Measurements from ENCODE around the gene DNMBP. TPM values are rescaled to one million over a fixed set of nuclear protein-coding genes. Genes with fewer than 3 reads are reported as not detected.

Gene DNMBP
- total RNA-seq, 1 experiment from 2014 or later = 60.3 TPM

DNA sequence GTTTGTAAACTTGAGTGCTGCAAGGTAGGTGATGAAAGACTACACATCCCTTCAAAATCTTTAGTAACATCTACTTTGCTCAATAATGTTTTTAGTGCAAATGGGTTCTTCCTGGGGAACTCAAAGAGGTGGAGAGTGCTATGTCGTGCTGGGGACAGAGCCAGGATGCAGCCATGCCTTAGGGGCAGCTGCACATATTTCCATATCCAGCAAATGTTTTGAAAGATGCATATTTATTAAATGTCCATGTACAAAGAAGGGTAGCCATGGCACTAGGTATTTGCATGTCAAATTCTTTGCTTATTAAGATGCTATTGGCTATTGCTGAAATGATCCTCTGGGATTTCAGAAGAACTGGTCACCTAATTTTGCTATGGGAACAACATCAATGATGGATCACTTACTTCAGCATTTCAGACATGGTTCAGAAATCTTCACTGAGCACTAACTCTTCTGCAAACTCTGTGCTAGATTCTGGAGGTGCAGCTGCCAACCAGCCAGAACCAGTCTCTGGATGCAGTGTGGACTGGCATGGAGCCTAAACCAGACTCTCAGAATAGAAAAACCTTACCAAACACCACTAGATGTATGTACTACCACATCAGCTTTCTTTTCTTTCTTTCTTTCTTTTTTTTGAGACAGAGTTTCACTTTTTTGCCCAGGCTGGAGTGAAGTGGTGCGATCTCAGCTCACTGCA is 31.7 kb upstream of the DNMBP start:
- ChIA-PET POLR2A (no interaction called here), RAD21 (ENCODE audit: low non-redundant PET in 1 of 2, low total read pairs in 2 of 2, uncharacterized antibody in 2 of 2, unreplicated experiment in 2 of 2) (no interaction called here), CTCF (interaction anchor here (1.1 to 6.2 kb wide), 2 partner anchors 182 to 196 kb away, joined by 3 to 68 read pairs; no protein-coding TSS in a partner anchor)
- peaks cover 48 to 60% of the 10 kb centered on the region in 2 experiments for H3K4me1 ChIP-seq (ENCODE audit: control insufficient read depth in 1 of 2, insufficient read depth in 2 of 2, low read length in 2 of 2)
- no peak overlapping the region for H3K4me2 ChIP-seq (ENCODE audit: low read length)
- H3K9me3 ChIP-seq (ENCODE audit: control insufficient read depth in 1 of 2, insufficient read depth in 1 of 2, low read depth in 1 of 2, low read length in 2 of 2) = no peaks in the 10 kb centered on the region
- no peak overlapping the region for H3K27ac ChIP-seq (ENCODE audit: low read depth, low read length)
- H3K4me3 ChIP-seq (replicated peaks in 1 of 2; ENCODE audit: low read depth in 1 of 2, low read length in 2 of 2) = no peak overlapping the region
- H4K20me1 ChIP-seq (ENCODE audit: insufficient read depth) = no peaks in the 10 kb centered on the region
- no peaks in the 10 kb centered on the region for H3K9me2 ChIP-seq (ENCODE audit: insufficient read depth)
- H3K36me3 ChIP-seq (ENCODE audit: control insufficient read depth in 1 of 2, insufficient read depth in 2 of 2, low read length in 2 of 2) = no peaks in the 10 kb centered on the region
- BruUV-seq (replicated peaks) = no TSS peak
- H3K9ac ChIP-seq (ENCODE audit: low read length) = no peak overlapping the region
- DNase-seq (ENCODE audit: low read depth, low spot score) (no peak), ATAC-seq (no peak)
- H3K79me2 ChIP-seq (ENCODE audit: insufficient read depth, low read length) = no peaks in the 10 kb centered on the region
- TF ChIP-seq JUND (IDR thresholded peaks at IDR 0.05) (no peak), POLR2AphosphoS5 (IDR thresholded peaks at IDR 0.05; ENCODE audit: low read depth, low read length) (no peak), ELF1 (IDR thresholded peaks at IDR 0.05; ENCODE audit: borderline replicate concordance, low read depth) (no peak), YY1 (IDR thresholded peaks at IDR 0.05; ENCODE audit: extremely low read depth, insufficient replicate concordance, low read depth, low read length) (no peak), SIN3A (IDR thresholded peaks at IDR 0.05; ENCODE audit: low read depth) (no peak), CBX3 (IDR thresholded peaks at IDR 0.05; ENCODE audit: low read depth) (no peak), RAD21 (IDR thresholded peaks at IDR 0.05; ENCODE audit: low read depth) (no peak), FOSL1 (IDR thresholded peaks at IDR 0.05; ENCODE audit: low read depth) (no peak), TCF7L2 (IDR thresholded peaks at IDR 0.05; ENCODE audit: borderline replicate concordance, extremely low read depth, insufficient read depth, insufficient read length) (no peak), CEBPB (IDR thresholded peaks at IDR 0.05; ENCODE audit: low read depth) (no peak), ZNF274 (IDR thresholded peaks at IDR 0.05; ENCODE audit: low read depth, low read length) (no peak), EZH2 (IDR thresholded peaks at IDR 0.05) (no peak), SRF (IDR thresholded peaks at IDR 0.05; ENCODE audit: low read depth) (no peak), POLR2A (IDR thresholded peaks at IDR 0.05; ENCODE audit: borderline replicate concordance, extremely low read depth, insufficient read depth, insufficient read length) (no peak), ZFX (IDR thresholded peaks at IDR 0.05) (no peak)
- TF ChIP-seq, protein P1, sequence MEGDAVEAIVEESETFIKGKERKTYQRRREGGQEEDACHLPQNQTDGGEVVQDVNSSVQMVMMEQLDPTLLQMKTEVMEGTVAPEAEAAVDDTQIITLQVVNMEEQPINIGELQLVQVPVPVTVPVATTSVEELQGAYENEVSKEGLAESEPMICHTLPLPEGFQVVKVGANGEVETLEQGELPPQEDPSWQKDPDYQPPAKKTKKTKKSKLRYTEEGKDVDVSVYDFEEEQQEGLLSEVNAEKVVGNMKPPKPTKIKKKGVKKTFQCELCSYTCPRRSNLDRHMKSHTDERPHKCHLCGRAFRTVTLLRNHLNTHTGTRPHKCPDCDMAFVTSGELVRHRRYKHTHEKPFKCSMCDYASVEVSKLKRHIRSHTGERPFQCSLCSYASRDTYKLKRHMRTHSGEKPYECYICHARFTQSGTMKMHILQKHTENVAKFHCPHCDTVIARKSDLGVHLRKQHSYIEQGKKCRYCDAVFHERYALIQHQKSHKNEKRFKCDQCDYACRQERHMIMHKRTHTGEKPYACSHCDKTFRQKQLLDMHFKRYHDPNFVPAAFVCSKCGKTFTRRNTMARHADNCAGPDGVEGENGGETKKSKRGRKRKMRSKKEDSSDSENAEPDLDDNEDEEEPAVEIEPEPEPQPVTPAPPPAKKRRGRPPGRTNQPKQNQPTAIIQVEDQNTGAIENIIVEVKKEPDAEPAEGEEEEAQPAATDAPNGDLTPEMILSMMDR (IDR thresholded peaks at IDR 0.05 in 2 of 3, conservative IDR thresholded peaks at IDR 0.05 in 1 of 3; ENCODE audit: borderline replicate concordance in 1 of 3, insufficient read depth in 1 of 3, low read depth in 2 of 3, low read length in 2 of 3) = no peak
- TF ChIP-seq, protein P2, sequence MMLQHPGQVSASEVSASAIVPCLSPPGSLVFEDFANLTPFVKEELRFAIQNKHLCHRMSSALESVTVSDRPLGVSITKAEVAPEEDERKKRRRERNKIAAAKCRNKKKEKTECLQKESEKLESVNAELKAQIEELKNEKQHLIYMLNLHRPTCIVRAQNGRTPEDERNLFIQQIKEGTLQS (IDR thresholded peaks at IDR 0.05) = no peak
- TF ChIP-seq, protein P3, sequence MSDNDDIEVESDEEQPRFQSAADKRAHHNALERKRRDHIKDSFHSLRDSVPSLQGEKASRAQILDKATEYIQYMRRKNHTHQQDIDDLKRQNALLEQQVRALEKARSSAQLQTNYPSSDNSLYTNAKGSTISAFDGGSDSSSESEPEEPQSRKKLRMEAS (IDR thresholded peaks at IDR 0.05) = no peak
- TF ChIP-seq, protein P4, sequence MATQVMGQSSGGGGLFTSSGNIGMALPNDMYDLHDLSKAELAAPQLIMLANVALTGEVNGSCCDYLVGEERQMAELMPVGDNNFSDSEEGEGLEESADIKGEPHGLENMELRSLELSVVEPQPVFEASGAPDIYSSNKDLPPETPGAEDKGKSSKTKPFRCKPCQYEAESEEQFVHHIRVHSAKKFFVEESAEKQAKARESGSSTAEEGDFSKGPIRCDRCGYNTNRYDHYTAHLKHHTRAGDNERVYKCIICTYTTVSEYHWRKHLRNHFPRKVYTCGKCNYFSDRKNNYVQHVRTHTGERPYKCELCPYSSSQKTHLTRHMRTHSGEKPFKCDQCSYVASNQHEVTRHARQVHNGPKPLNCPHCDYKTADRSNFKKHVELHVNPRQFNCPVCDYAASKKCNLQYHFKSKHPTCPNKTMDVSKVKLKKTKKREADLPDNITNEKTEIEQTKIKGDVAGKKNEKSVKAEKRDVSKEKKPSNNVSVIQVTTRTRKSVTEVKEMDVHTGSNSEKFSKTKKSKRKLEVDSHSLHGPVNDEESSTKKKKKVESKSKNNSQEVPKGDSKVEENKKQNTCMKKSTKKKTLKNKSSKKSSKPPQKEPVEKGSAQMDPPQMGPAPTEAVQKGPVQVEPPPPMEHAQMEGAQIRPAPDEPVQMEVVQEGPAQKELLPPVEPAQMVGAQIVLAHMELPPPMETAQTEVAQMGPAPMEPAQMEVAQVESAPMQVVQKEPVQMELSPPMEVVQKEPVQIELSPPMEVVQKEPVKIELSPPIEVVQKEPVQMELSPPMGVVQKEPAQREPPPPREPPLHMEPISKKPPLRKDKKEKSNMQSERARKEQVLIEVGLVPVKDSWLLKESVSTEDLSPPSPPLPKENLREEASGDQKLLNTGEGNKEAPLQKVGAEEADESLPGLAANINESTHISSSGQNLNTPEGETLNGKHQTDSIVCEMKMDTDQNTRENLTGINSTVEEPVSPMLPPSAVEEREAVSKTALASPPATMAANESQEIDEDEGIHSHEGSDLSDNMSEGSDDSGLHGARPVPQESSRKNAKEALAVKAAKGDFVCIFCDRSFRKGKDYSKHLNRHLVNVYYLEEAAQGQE (IDR thresholded peaks at IDR 0.05; ENCODE audit: low read depth) = no peak
- no peak overlapping the region for H2AFZ ChIP-seq (ENCODE audit: low read depth, low read length, poor library complexity, severe bottlenecking)
- H3K27me3 ChIP-seq (ENCODE audit: insufficient read depth, low read length) = no peaks in the 10 kb centered on the region
- intact Hi-C loops (cut with micrococcal nuclease) = no loop called here
